Liver (tissue), 3 donors: ENCODE results near the gene LMF1.

Source experiments
- ATF3 ChIP-seq: IDR thresholded peaks from 2 replicates; pipeline ENCODE4 v1.6.1; 2016; ENCODE audit warnings: antibody characterized with exemption
- CTCF ChIP-seq: fragments of 150-350 bp; IDR thresholded peaks from 2 replicates; pipeline ENCODE4 v1.5.1; 2017; ENCODE audit warnings: improper control_type of control experiment, low read depth, low read length; ENCODE audit not compliant: missing input control
- EGR1 ChIP-seq, 2 donors: IDR thresholded peaks; 2 replicates each; pipeline ENCODE4 v1.6.1; 2016 to 2018; ENCODE audit warnings: antibody characterized with exemption in 2 of 2, low read depth in 2 of 2
- GABPA ChIP-seq, 2 donors: IDR thresholded peaks in 1 of 2; conservative IDR thresholded peaks in 1 of 2; 2 replicates each; pipeline ENCODE4 v1.6.1; 2016; ENCODE audit warnings: antibody characterized with exemption in 2 of 2, mild to moderate bottlenecking in 1 of 2, moderate library complexity in 1 of 2
- JUND ChIP-seq, 2 donors: IDR thresholded peaks; 2 replicates each; pipeline ENCODE4 v1.6.1; 2016; ENCODE audit warnings: antibody characterized with exemption in 2 of 2
- MAX ChIP-seq: IDR thresholded peaks from 2 replicates; pipeline ENCODE4 v1.6.1; 2016; ENCODE audit warnings: antibody characterized with exemption
- NR2F2 ChIP-seq: IDR thresholded peaks from 2 replicates; pipeline ENCODE4 v1.6.1; 2016; ENCODE audit warnings: antibody characterized with exemption
- RAD21 ChIP-seq, 2 donors: IDR thresholded peaks; 2 replicates each; pipeline ENCODE4 v1.6.1; 2016; ENCODE audit warnings: antibody characterized with exemption in 2 of 2, mild to moderate bottlenecking in 2 of 2
- REST ChIP-seq: IDR thresholded peaks from 2 replicates; pipeline ENCODE4 v1.6.1; 2016; ENCODE audit warnings: antibody characterized with exemption, mild to moderate bottlenecking
- SP1 ChIP-seq: IDR thresholded peaks from 2 replicates; pipeline ENCODE4 v1.6.1; 2018; ENCODE audit warnings: antibody characterized with exemption, mild to moderate bottlenecking
- TAF1 ChIP-seq: conservative IDR thresholded peaks from 2 replicates; pipeline ENCODE4 v1.6.1; 2016; ENCODE audit warnings: antibody characterized with exemption, mild to moderate bottlenecking
- ZBTB33 ChIP-seq: IDR thresholded peaks from 2 replicates; pipeline ENCODE4 v1.6.1; 2016; ENCODE audit warnings: antibody characterized with exemption
- donor health status: healthy.
- donor health status: healthy.

- TF ChIP-seq EGR1 (IDR thresholded peaks at IDR 0.05; ENCODE audit: low read depth in 2 of 2): no peak
- TF ChIP-seq CTCF: no peak
- no peak for TF ChIP-seq ZBTB33
- TF ChIP-seq TAF1: no peak
- no peak for TF ChIP-seq RAD21 (IDR thresholded peaks at IDR 0.05)
- no peak for TF ChIP-seq ATF3
- TF ChIP-seq NR2F2: no peak
- TF ChIP-seq SP1: no peak
- TF ChIP-seq REST: no peak
- TF ChIP-seq MAX: no peak
- no peak for TF ChIP-seq JUND (IDR thresholded peaks at IDR 0.05)
- TF ChIP-seq GABPA (IDR thresholded peaks at IDR 0.05 in 1 of 2, conservative IDR thresholded peaks at IDR 0.05 in 1 of 2): no peak
Measured at GRCh38 chr16:832652-833336, 138.0 kb downstream of the LMF1 start.
